Measurements from ENCODE around the gene RGS7.

Gene RGS7

GRCh38 chr1:241355311-241356010 lies 1.5 kb downstream of the RGS7 start:
- Mint-ChIP-seq H3K4me3 (no peak overlapping the region), H3K27me3 (peaks cover 59% of the 10 kb centered on the region), H3K9me3 (no peaks in the 10 kb centered on the region), H3K4me1 (ENCODE audit: low read depth) (peaks cover 8% of the 10 kb centered on the region), H3K27ac (no peak overlapping the region), H3K36me3 (ENCODE audit: low read depth) (no peaks in the 10 kb centered on the region)

GRCh38 chr1:241352401-241352800 lies 4.6 kb downstream of the RGS7 start:
- peaks cover 3% of the 10 kb centered on the region for H3K4me1 Mint-ChIP-seq (ENCODE audit: low read depth)
- no peaks in the 10 kb centered on the region for H3K36me3 Mint-ChIP-seq (ENCODE audit: low read depth)
- H3K27ac Mint-ChIP-seq = no peak overlapping the region
- peaks cover 32% of the 10 kb centered on the region for H3K27me3 Mint-ChIP-seq
- H3K9me3 Mint-ChIP-seq = no peaks in the 10 kb centered on the region
- no peak overlapping the region for H3K4me3 Mint-ChIP-seq

GRCh38 chr1:241351841-241352240 lies 5.2 kb downstream of the RGS7 start:
- H3K4me3 Mint-ChIP-seq = no peak overlapping the region
- H3K27me3 Mint-ChIP-seq = peaks cover 32% of the 10 kb centered on the region
- H3K27ac Mint-ChIP-seq = no peak overlapping the region
- no peaks in the 10 kb centered on the region for H3K36me3 Mint-ChIP-seq (ENCODE audit: low read depth)
- no peaks in the 10 kb centered on the region for H3K9me3 Mint-ChIP-seq
- H3K4me1 Mint-ChIP-seq (ENCODE audit: low read depth) = peaks cover 3% of the 10 kb centered on the region

GRCh38 chr1:241343956-241344355 lies 13.0 kb downstream of the RGS7 start:
- Mint-ChIP-seq H3K27ac (no peak overlapping the region), H3K4me1 (ENCODE audit: low read depth) (no peaks in the 10 kb centered on the region), H3K27me3 (no peaks in the 10 kb centered on the region), H3K36me3 (ENCODE audit: low read depth) (no peaks in the 10 kb centered on the region), H3K9me3 (peaks cover 3% of the 10 kb centered on the region), H3K4me3 (no peak overlapping the region)

GRCh38 chr1:241336335-241336734 lies 20.7 kb downstream of the RGS7 start:
- Mint-ChIP-seq H3K4me1 (ENCODE audit: low read depth) (no peaks in the 10 kb centered on the region), H3K36me3 (ENCODE audit: low read depth) (no peaks in the 10 kb centered on the region), H3K4me3 (no peak overlapping the region), H3K9me3 (no peaks in the 10 kb centered on the region), H3K27me3 (no peaks in the 10 kb centered on the region), H3K27ac (no peak overlapping the region)

GRCh38 chr1:241332987-241333386 lies 24.0 kb downstream of the RGS7 start:
- Mint-ChIP-seq H3K4me1 (ENCODE audit: low read depth) (no peaks in the 10 kb centered on the region), H3K27me3 (no peaks in the 10 kb centered on the region), H3K36me3 (ENCODE audit: low read depth) (no peaks in the 10 kb centered on the region), H3K27ac (no peak overlapping the region), H3K9me3 (no peaks in the 10 kb centered on the region), H3K4me3 (no peak overlapping the region)

GRCh38 chr1:241332037-241332409 lies 25.0 kb downstream of the RGS7 start:
- H3K4me3 Mint-ChIP-seq = no peak overlapping the region
- H3K27ac Mint-ChIP-seq = no peak overlapping the region
- no peaks in the 10 kb centered on the region for H3K9me3 Mint-ChIP-seq
- H3K27me3 Mint-ChIP-seq = no peaks in the 10 kb centered on the region
- H3K4me1 Mint-ChIP-seq (ENCODE audit: low read depth) = no peaks in the 10 kb centered on the region
- no peaks in the 10 kb centered on the region for H3K36me3 Mint-ChIP-seq (ENCODE audit: low read depth)

- H3K36me3 Mint-ChIP-seq (ENCODE audit: low read depth) = no peaks in the 10 kb centered on the region
- no peaks in the 10 kb centered on the region for H3K9me3 Mint-ChIP-seq
- no peaks in the 10 kb centered on the region for H3K4me1 Mint-ChIP-seq (ENCODE audit: low read depth)
- no peaks in the 10 kb centered on the region for H3K27me3 Mint-ChIP-seq
- no peak overlapping the region for H3K27ac Mint-ChIP-seq
- H3K4me3 Mint-ChIP-seq = no peak overlapping the region
These were observed 25.5 kb downstream of the RGS7 start for GRCh38 chr1:241331328-241332036.

- Mint-ChIP-seq H3K36me3 (ENCODE audit: low read depth) (no peaks in the 10 kb centered on the region), H3K9me3 (no peaks in the 10 kb centered on the region), H3K27ac (no peak overlapping the region), H3K27me3 (no peaks in the 10 kb centered on the region), H3K4me3 (no peak overlapping the region), H3K4me1 (ENCODE audit: low read depth) (no peaks in the 10 kb centered on the region)
These were observed 26.2 kb downstream of the RGS7 start for GRCh38 chr1:241330619-241331327.

GRCh38 chr1:241325456-241325855 lies 31.5 kb downstream of the RGS7 start:
- Mint-ChIP-seq H3K9me3 (no peaks in the 10 kb centered on the region), H3K36me3 (ENCODE audit: low read depth) (no peaks in the 10 kb centered on the region), H3K4me1 (ENCODE audit: low read depth) (no peaks in the 10 kb centered on the region), H3K27ac (no peak overlapping the region), H3K27me3 (no peaks in the 10 kb centered on the region), H3K4me3 (no peak overlapping the region)

- Mint-ChIP-seq H3K27ac (no peak overlapping the region), H3K36me3 (ENCODE audit: low read depth) (no peaks in the 10 kb centered on the region), H3K4me3 (no peak overlapping the region), H3K4me1 (ENCODE audit: low read depth) (no peaks in the 10 kb centered on the region), H3K27me3 (no peaks in the 10 kb centered on the region), H3K9me3 (no peaks in the 10 kb centered on the region)
These were observed 33.4 kb downstream of the RGS7 start for GRCh38 chr1:241323514-241324195.

GRCh38 chr1:241317676-241318075 lies 39.3 kb downstream of the RGS7 start:
- Mint-ChIP-seq H3K4me3 (no peak overlapping the region), H3K27me3 (no peaks in the 10 kb centered on the region), H3K9me3 (no peaks in the 10 kb centered on the region), H3K36me3 (ENCODE audit: low read depth) (no peaks in the 10 kb centered on the region), H3K4me1 (ENCODE audit: low read depth) (no peaks in the 10 kb centered on the region), H3K27ac (no peak overlapping the region)

GRCh38 chr1:241316372-241316771 lies 40.6 kb downstream of the RGS7 start:
- no peaks in the 10 kb centered on the region for H3K36me3 Mint-ChIP-seq (ENCODE audit: low read depth)
- no peaks in the 10 kb centered on the region for H3K4me1 Mint-ChIP-seq (ENCODE audit: low read depth)
- H3K27me3 Mint-ChIP-seq = no peaks in the 10 kb centered on the region
- no peak overlapping the region for H3K4me3 Mint-ChIP-seq
- no peaks in the 10 kb centered on the region for H3K9me3 Mint-ChIP-seq
- no peak overlapping the region for H3K27ac Mint-ChIP-seq

- Mint-ChIP-seq H3K4me3 (no peak overlapping the region), H3K9me3 (peaks cover 4% of the 10 kb centered on the region)
These were observed 45.8 kb downstream of the RGS7 start for GRCh38 chr1:241311056-241311746.

More at GRCh38 chr1:241311056-241311746, 45.8 kb downstream of the RGS7 start:
- H3K27ac Mint-ChIP-seq = no peak overlapping the region
- H3K36me3 Mint-ChIP-seq (ENCODE audit: low read depth) = no peaks in the 10 kb centered on the region
- H3K27me3 Mint-ChIP-seq = no peaks in the 10 kb centered on the region
- H3K4me1 Mint-ChIP-seq (ENCODE audit: low read depth) = no peaks in the 10 kb centered on the region

Measured in stimulated activated naive CD8-positive, alpha-beta T cell treated with anti-CD3 and anti-CD28 coated beads, Interleukin-15, Interleukin-2, amounts not matched to agents 100 ng/mL and 50 ng/mL, for 24 hours (primary cell).